Measurements from ENCODE around the gene PRDM5.

- no peak for TF ChIP-seq SIN3A (IDR thresholded peaks at IDR 0.05; ENCODE audit: borderline replicate concordance, insufficient read depth, low read length)
- TF ChIP-seq TAF1 (IDR thresholded peaks at IDR 0.05; ENCODE audit: borderline replicate concordance, insufficient read depth, low read length), result no peak
Observed at GRCh38 chr4:120858776-120859175, 63.8 kb downstream of the PRDM5 start.
